Peyer's patch (tissue), 4 donors: Measurements from ENCODE around the gene ETF1.
A peak's percentile ranks its signal among the peaks of the same experiment; 100 is the strongest.

Experiments used
- CTCF ChIP-seq, 6 experiments: fragments of 450-650 bp in 4 of 6; fragments of 200-600 bp in 2 of 6; sonication (generic) in 1 of 6; IDR thresholded peaks; one replicate each; pipeline ENCODE4 v1.5.1; 2017 to 2019; ENCODE audit warnings: antibody characterized with exemption in 6 of 6, mild to moderate bottlenecking in 3 of 6, moderate library complexity in 1 of 6
- POLR2A ChIP-seq, 2 donors: fragments of 450-650 bp; IDR thresholded peaks; one replicate each; pipeline ENCODE4 v1.5.1; 2017; ENCODE audit warnings: antibody characterized with exemption in 2 of 2, mild to moderate bottlenecking in 2 of 2, moderate library complexity in 2 of 2

DNA sequence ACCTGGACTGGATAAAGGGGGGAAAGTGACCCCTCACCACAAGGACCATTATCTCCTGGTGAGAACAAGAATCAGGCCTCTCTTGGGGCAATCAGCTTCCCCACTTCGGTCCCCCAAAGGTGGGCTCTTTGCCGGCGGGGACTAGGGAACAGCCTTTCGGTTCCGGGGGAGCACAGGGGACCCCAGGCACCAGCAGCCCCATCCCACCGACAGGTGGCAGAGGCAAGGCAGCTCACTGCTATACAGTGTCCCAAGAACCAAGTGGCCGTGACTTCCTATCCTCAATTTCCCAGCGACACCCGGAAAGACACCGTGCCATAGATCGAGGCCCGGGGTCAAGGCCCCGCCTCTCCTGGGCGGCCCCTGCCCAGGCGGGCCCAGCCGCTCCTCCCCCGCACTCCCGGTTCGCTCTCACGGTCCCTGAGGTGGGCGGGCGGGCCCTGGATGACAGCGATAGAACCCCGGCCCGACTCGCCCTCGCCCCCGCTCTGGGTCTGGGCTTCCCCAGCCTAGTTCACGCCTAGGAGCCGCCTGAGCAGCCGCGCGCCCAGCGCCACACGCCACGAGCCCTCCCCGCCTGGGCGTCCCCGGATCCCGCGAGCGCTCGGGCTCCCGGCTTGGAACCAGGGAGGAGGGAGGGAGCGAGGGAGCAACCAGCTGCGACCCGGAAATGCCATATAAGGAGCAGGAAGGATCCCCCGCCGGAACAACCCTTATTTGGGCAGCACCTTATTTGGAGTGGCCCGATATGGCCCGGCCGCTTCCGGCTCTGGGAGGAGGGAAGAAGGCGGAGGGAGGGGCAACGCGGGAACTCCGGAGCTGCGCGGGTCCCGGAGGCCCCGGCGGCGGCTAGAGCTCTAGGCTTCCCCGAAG, 78.4 kb downstream of the ETF1 start:
- TF ChIP-seq CTCF (IDR thresholded peaks at IDR 0.05) = peak in 1 of 6 experiments; percentile 12
- TF ChIP-seq POLR2A (IDR thresholded peaks at IDR 0.05) = peak; percentile 86 to 89
